ENCODE measurements around the gene COL24A1.

The COL24A1 gene

GRCh38 chr1:86156566-86157455 is at the start of gene COL24A1:
Gene COL24A1, minus strand, starts transcription at chr1:86156772. Its CDS starts 376 bp downstream, at chr1:86156396.
- DNase-seq = no peak

GRCh38 chr1:86205741-86206140 is 49.2 kb upstream of the COL24A1 start:
- DNase-seq = no peak

GRCh38 chr1:86202552-86203340 is 46.2 kb upstream of the COL24A1 start:
- DNase-seq = no peak

GRCh38 chr1:86201311-86201710 is 44.7 kb upstream of the COL24A1 start:
- no peak for DNase-seq

- DNase-seq = no peak
Observed at GRCh38 chr1:86200901-86201300, 44.3 kb upstream of the COL24A1 start.

GRCh38 chr1:86197206-86197855 is 40.8 kb upstream of the COL24A1 start:
- DNase-seq = no peak

- no peak for DNase-seq
Observed at GRCh38 chr1:86195281-86195680, 38.7 kb upstream of the COL24A1 start.

GRCh38 chr1:86194491-86195034 is 38.0 kb upstream of the COL24A1 start:
- no peak for DNase-seq

- no peak for DNase-seq
Observed at GRCh38 chr1:86192417-86192816, 35.8 kb upstream of the COL24A1 start.

GRCh38 chr1:86191958-86192357 is 35.4 kb upstream of the COL24A1 start:
- DNase-seq = no peak

GRCh38 chr1:86190873-86191272 is 34.3 kb upstream of the COL24A1 start:
- no peak for DNase-seq

- no peak for DNase-seq
Observed at GRCh38 chr1:86184426-86184825, 27.9 kb upstream of the COL24A1 start.

- DNase-seq = no peak
Observed at GRCh38 chr1:86183810-86184209, 27.2 kb upstream of the COL24A1 start.

GRCh38 chr1:86176226-86176625 is 19.7 kb upstream of the COL24A1 start:
- no peak for DNase-seq

- peak; percentile 12 for DNase-seq
Observed at GRCh38 chr1:86175756-86176155, 19.2 kb upstream of the COL24A1 start.

- DNase-seq = no peak
Observed at GRCh38 chr1:86169625-86170024, 13.1 kb upstream of the COL24A1 start.

- DNase-seq = no peak
Observed at GRCh38 chr1:86159800-86160199, 3.2 kb upstream of the COL24A1 start.

GRCh38 chr1:86155807-86156565 is 586 bp downstream of the COL24A1 start:
- DNase-seq = no peak

GRCh38 chr1:86155051-86155806 is 1.3 kb downstream of the COL24A1 start:
- no peak for DNase-seq

- no peak for DNase-seq
Observed at GRCh38 chr1:86154571-86155050, 2.0 kb downstream of the COL24A1 start.

GRCh38 chr1:86153836-86154235 is 2.7 kb downstream of the COL24A1 start:
- DNase-seq = no peak
